HG03108 (cell line): ENCODE measurements around the gene YKT6.
A peak's percentile ranks its signal among the peaks of the same experiment; 100 is the strongest.

Experiments
- ATAC-seq: cut with Tn5 transposase; IDR thresholded peaks from one replicate; pipeline ENCODE4 v1.9.1; 2021; ENCODE audit warnings: moderate library complexity; ENCODE audit not compliant: unreplicated experiment

YKT6 gene

DNA sequence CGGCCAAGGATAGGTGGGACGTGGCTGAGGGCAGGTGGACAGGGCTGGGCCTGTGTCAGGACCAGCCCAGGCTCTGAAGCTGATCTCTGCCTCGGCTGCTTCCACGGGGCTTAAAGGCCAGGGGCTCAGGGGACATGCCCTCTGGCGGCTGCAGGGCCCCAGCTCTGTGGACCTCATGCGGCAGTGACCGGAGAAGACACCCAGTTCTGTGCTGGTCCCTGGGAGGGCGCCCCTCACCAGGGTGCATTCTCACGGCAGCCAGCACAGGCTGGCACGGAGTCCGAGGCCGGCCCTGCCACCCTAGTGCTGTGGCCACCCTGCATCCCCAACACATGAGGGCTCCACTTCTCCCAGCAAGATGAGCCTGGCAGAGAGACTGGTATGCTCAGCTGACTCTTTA, 30.3 kb downstream of the YKT6 start:
- no peak for ATAC-seq

DNA sequence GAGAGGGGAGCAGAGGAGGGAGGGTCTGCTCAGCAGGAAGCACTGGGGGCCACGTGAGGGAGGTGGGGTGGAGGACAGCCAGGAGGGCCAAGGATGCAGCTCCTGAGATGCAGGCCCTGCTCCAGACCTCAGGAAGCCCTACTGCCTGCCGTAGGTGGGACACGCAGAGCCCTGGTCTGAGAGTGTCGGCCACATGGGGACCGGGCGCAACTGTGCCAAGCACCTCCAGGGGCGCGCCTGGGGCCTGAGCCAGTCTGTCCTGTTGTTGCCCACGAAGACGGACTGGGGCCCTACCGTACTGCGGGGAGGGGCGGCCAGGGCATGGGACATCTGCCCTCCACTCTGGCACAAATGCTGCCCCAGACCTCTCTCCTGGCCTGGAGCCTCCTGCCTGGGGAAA, 31.6 kb downstream of the YKT6 start:
- no peak for ATAC-seq

GRCh38 chr7:44232901-44233715, 32.3 kb downstream of the YKT6 start:
- ATAC-seq, result no peak

GRCh38 chr7:44235066-44235465, 34.3 kb downstream of the YKT6 start:
- ATAC-seq, result no peak

DNA sequence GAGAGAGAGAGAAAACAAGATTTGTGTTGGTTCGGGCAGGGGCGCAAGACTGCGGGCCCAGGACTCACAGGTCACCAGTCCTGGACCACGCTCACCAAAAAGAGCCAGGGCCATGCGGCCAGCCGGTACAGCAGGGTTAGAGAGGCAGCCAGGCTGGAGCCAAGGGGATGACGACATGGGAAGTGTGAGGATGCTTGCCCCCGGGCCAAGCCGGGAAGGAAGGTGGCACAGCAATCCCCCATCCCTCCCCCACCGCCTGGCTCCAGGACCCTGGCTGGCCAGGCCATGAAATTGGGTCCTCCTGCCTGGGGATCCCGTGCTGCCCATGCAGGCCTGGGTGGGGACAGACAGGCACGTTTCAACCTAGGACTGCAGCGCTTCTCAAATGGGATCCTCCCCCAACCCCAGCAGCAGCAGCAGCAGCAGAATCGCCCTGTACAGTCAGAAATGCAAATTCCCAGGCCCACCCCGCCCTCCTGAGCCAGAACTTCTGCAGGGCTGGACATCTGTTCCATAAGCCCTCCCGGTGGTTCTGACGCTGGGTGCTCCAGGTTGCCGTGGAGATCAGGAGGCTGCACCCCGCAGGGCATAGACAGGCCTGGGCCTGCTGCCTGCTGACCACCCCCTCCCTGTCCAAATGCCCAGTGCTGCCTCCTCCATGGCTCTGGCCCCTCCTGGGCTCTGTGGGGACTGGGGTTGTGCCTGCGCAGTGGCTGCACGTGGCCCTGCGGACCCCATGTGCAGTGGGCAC, 35.0 kb downstream of the YKT6 start:
- ATAC-seq, result no peak

DNA sequence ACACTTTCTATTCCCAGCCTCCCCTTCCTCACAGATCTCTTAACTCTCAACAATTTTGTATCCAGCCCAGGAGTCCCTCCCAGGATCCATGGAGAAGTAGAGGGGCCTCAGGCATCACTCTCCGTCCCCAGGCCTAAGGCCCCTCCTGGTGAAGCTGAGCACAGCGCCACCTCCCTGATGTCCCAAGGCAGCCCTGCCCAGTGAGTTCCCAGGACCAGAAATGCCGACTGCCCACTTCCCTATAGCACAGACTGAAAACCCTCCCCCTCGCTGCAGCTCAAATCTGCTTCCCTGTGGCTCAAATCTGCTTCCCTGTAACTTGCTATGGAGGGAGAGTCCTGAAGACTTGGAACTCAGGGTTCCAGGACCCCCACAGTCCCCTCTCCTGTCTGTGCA, 35.6 kb downstream of the YKT6 start:
- no peak for ATAC-seq

DNA sequence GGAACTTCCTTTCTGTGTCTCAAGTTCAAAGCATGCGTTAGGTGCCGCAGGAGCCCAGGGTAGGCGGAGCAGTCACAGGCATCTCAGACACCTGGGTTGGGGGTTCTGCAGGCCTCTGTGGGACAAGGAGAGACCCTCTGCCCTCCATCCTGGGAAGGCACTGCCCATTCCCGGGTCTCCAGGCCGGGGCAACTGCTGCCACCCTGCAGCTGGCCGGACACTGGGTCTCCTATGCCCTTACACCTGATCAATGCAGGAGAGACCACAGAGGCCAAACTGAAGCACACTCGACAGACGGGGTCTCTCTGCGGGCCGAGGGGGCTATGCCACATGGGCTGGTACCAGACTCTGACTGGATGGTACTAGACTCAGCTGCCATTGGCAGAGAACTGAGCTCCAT, 36.9 kb downstream of the YKT6 start:
- ATAC-seq, result no peak

DNA sequence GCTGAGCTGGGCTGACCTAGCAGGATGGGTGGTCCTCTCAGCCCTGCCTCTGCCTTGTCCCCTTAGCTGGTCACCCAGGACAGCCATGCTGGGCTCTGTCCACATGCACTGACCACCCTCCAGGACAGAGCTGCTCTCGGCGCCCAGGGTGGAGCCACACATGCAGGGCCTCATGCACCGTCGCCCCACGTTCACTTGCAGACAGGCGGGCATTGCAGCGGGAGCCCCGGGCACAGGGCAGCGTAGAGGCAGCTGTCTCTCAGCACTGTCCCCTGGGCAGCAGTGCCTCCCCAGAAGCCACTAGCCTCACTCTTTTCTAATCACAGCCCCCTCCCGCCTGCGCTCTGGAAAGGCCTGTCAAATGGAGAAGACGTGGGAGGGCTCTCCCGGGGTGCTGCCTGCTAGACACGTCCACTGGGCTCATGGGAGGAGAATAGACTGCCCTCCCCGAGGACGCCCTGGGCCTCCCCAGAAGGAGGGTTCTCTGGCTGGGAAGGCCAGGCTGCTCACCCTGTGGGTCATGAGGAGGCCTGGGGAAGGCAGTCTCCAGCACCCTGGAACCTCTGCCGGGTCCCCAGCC, 37.4 kb downstream of the YKT6 start:
- no peak for ATAC-seq

DNA sequence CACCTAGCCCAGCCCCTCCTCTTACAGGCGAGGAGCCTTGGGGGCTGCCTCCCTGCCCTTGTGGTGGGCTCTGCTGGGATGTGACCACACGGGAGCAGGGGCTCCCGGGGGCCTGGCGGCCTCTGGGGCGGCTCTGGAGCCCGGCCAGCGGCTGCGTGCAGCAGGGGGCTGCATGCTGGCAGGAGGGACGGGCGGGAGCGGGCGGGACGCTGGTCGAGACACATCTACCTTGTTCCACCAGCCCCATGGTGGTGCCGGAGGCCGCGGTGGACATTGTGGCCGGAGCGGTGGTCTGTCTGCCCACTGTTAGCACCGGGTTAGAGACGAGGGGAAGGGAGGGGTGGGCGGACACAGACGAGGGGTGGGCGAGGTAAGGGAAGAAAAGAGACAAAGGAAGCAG, 38.6 kb downstream of the YKT6 start:
- ATAC-seq, result no peak

- no peak for ATAC-seq
Observed at GRCh38 chr7:44240376-44240775, 39.6 kb downstream of the YKT6 start.

- peak; percentile 78 for ATAC-seq
Observed at GRCh38 chr7:44240983-44241510, 40.3 kb downstream of the YKT6 start.

GRCh38 chr7:44242091-44242490, 41.3 kb downstream of the YKT6 start:
- ATAC-seq, result no peak

DNA sequence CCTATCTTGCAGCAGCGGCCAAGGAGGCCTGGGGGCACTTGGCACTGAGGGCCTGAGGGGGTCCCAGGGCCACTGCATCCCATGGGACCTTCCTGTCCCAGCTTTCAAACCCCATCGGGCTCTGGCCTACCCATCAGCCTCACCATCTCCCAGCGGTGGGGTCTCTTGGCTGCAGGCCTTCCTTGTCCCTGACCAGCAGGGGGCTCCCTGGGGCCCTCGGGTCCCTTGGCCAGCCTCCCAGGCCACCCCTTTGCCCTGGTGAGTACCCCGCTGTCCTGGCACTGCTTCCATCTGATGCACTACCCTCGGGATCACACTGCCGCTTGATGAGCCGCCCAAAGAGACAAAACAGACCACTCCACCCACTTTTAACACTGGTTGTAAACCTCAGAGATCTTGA, 43.5 kb downstream of the YKT6 start:
- no peak for ATAC-seq

DNA sequence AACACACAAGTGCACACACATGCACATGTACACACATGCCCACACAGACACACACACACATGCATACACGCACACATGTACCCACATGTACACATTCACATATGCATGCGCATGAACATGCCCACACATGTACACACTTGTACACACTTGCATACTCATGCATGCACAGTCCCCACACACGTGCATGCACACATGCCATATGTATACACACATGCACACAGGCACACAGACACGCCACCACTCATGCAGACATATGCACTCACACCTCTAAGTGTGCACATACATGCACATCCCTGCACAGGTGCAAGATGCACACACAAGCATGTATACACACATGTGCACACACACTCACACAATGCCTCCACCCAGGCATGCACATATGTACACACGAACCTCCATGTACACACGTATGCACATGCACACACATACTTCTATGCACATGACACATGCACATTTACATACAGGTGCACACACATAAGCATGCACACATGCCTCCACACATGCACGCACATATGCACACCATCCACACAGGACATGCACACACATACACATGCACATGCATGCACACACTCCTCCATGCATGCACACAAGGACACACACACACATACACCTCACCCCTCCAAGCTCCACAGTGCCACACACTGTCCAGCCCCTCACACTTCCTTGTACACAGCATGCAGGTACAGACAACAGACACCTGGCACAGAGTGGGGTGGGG, 45.8 kb downstream of the YKT6 start:
- no peak for ATAC-seq

GRCh38 chr7:44247868-44248651, 47.3 kb downstream of the YKT6 start:
- no peak for ATAC-seq

- ATAC-seq, result no peak
Observed at GRCh38 chr7:44249639-44250234, 49.0 kb downstream of the YKT6 start.

- no peak for ATAC-seq
Observed at GRCh38 chr7:44251269-44251668, 50.5 kb downstream of the YKT6 start.

DNA sequence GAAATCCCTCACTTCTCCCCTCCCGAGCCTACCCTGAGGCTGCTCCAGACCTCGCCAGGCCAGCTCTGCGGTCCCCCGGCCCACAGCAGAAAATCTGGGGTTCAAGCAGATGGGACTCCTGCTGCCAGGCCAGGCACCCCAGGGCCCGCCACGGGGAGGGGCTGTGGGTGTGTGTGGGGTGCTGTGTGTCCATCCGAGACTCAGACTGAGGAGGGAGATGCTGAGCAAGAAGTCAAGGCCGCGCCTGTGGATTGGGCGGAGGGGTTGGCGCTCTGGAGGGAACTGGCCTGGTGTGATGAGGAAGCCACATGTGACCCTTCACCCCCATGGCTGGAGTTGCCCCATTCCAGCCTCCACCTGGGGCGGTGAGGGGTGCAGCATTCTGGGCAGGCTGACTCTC, 51.1 kb downstream of the YKT6 start:
- ATAC-seq, result no peak

GRCh38 chr7:44256459-44256858, 55.7 kb downstream of the YKT6 start:
- ATAC-seq, result no peak

- ATAC-seq, result no peak
Observed at GRCh38 chr7:44257213-44257612, 56.4 kb downstream of the YKT6 start.
